Right cardiac atrium (tissue), 5 donors: ENCODE data around the gene PKD2. TPM values are rescaled to one million over a fixed set of nuclear protein-coding genes. Genes with fewer than 3 reads are reported as not detected.

Source experiments
- ATAC-seq, 2 donors: fragments of 200-7000 bp; cut with Tn5 transposase; one replicate each; pipeline versions ENCODE4 v1.8.0 to v1.9.1; 2020; ENCODE audit warnings: moderate library complexity in 2 of 2, mild to moderate bottlenecking in 1 of 2
- DNase-seq, 3 donors: peaks; one replicate each; pipeline ENCODE4 v3.0.0-alpha.2; 2020
- H3K27ac ChIP-seq: one replicate; pipeline ENCODE4 v1.5.1; 2013; ENCODE audit warnings: mild to moderate bottlenecking, low read length, control low read depth, moderate library complexity
- H3K27me3 ChIP-seq: one replicate; pipeline ENCODE4 v1.6.1; 2013; ENCODE audit not compliant: control insufficient read depth, insufficient read depth
- H3K4me1 ChIP-seq: one replicate; pipeline ENCODE4 v1.6.1; 2013; ENCODE audit warnings: low read length; ENCODE audit not compliant: control insufficient read depth, insufficient read depth
- H3K4me3 ChIP-seq: one replicate; pipeline ENCODE4 v1.5.1; 2013; ENCODE audit warnings: low read length, control low read depth
- H3K9me3 ChIP-seq: one replicate; pipeline ENCODE4 v1.6.1; 2013; ENCODE audit warnings: low read length; ENCODE audit not compliant: control insufficient read depth
- WGBS: extraction: QIAGEN DNeasy Blood & Tissue Kit; methylation state at CpG from one replicate; pipeline ENCODE4 v1.1.7; 2013; 5-methylcytosine and 5-hydroxymethylcytosine counted together
- intact Hi-C, 4 donors: fragments of 100-400 bp; cut with DNase I; formaldehyde crosslinking; loops; one replicate each; pipeline versions ENCODE4 v1.11.0 to v1.14.0; 2022 to 2023
- polyA plus RNA-seq: library from polyadenylated mRNA; stranded (reverse); fragments of 200-250 nt; gene quantifications from one replicate; pipeline ENCODE4 v1.2.3, GENCODE V29; 2013
- total RNA-seq, 4 donors: library from RNA; stranded (reverse); fragmentation: NEBNext Ultra II Directional; extraction: Animal tissue kit (Norgen Biotek cat#: 25700); gene quantifications; one replicate each; pipeline ENCODE4 v1.2.1, GENCODE V29; 2021
- donor health status: healthy with polysubstance abuse.
- donor health status: DM: no; HTN: yes; CAD: no.
- donor health status: DM: no; HTN: no; CAD: no.
- donor health status: DM: no; HTN: yes; CAD: no; lungs with severe emphysema.
- donor health status: DM: yes; HTN: yes; CAD: no.

Gene PKD2
- total and polyA plus RNA-seq, 5 donors, result 10.3 to 22.6 (median 20.5) TPM

- Histone ChIP-seq H3K27ac (no peak overlapping the region), H3K4me1 (peaks cover 5% of the 10 kb centered on the region), H3K27me3 (no peaks in the 10 kb centered on the region), H3K9me3 (no peaks in the 10 kb centered on the region), H3K4me3 (no peak overlapping the region)
- ATAC-seq, result no peak
- 84% methylated on average over 8 of the region's 8 CpGs for WGBS
- no peak for DNase-seq
- intact Hi-C loops, result no loop called here
These were observed 36.3 kb downstream of the PKD2 start for GRCh38 chr4:88043586-88044340.

- Histone ChIP-seq H3K27me3 (no peaks in the 10 kb centered on the region), H3K9me3 (no peaks in the 10 kb centered on the region), H3K27ac (no peak overlapping the region), H3K4me3 (no peak overlapping the region), H3K4me1 (peaks cover 5% of the 10 kb centered on the region)
- intact Hi-C loops, result no loop called here
- ATAC-seq (no peak), DNase-seq (no peak)
These were observed 37.6 kb downstream of the PKD2 start for GRCh38 chr4:88045021-88045420.

GRCh38 chr4:88054229-88054628 lies 46.8 kb downstream of the PKD2 start:
- Histone ChIP-seq H3K4me1 (no peaks in the 10 kb centered on the region), H3K27me3 (no peaks in the 10 kb centered on the region), H3K9me3 (no peaks in the 10 kb centered on the region), H3K27ac (no peak overlapping the region), H3K4me3 (no peak overlapping the region)
- DNase-seq, result no peak
- WGBS, result 84% methylated on average over 4 of the region's 4 CpGs
- intact Hi-C loops, result no loop called here
- no peak for ATAC-seq

- Histone ChIP-seq H3K4me1 (peaks cover 2% of the 10 kb centered on the region), H3K27ac (no peak overlapping the region), H3K4me3 (no peak overlapping the region), H3K27me3 (no peaks in the 10 kb centered on the region), H3K9me3 (no peaks in the 10 kb centered on the region)
- DNase-seq (no peak), ATAC-seq (peak; percentile 55 to 63)
- intact Hi-C loops, result no loop called here
- 96% methylated on average over 3 of the region's 3 CpGs for WGBS
These were observed 47.5 kb downstream of the PKD2 start for GRCh38 chr4:88054901-88055300.

- intact Hi-C loops, result no loop called here
- ATAC-seq, result no peak
- Histone ChIP-seq H3K4me1 (peaks cover 2% of the 10 kb centered on the region), H3K9me3 (no peaks in the 10 kb centered on the region), H3K4me3 (no peak overlapping the region), H3K27ac (no peak overlapping the region), H3K27me3 (no peaks in the 10 kb centered on the region)
- 95% methylated on average over 3 of the region's 3 CpGs for WGBS
- no peak for DNase-seq
These were observed 50.9 kb downstream of the PKD2 start for GRCh38 chr4:88058295-88058694.

GRCh38 chr4:88059766-88060165 lies 52.3 kb downstream of the PKD2 start:
- DNase-seq, result no peak
- Histone ChIP-seq H3K4me1 (peaks cover 2% of the 10 kb centered on the region), H3K27me3 (no peaks in the 10 kb centered on the region), H3K27ac (no peak overlapping the region), H3K4me3 (no peak overlapping the region), H3K9me3 (no peaks in the 10 kb centered on the region)
- 40% methylated on average over 2 of the region's 2 CpGs for WGBS
- ATAC-seq, result no peak
- intact Hi-C loops, result no loop called here

GRCh38 chr4:88060431-88060830 lies 53.0 kb downstream of the PKD2 start:
- intact Hi-C loops, result no loop called here
- WGBS, result 87% methylated on average over 2 of the region's 2 CpGs

GRCh38 chr4:88062311-88062710 lies 54.9 kb downstream of the PKD2 start:
- no peak for ATAC-seq

More at GRCh38 chr4:88060431-88060830, 53.0 kb downstream of the PKD2 start:
- ATAC-seq (no peak), DNase-seq (no peak)
- Histone ChIP-seq H3K27ac (no peak overlapping the region), H3K4me1 (peaks cover 2% of the 10 kb centered on the region), H3K27me3 (no peaks in the 10 kb centered on the region), H3K9me3 (no peaks in the 10 kb centered on the region), H3K4me3 (no peak overlapping the region)

GRCh38 chr4:88062843-88063242 lies 55.4 kb downstream of the PKD2 start:
- DNase-seq (no peak), ATAC-seq (no peak)
- Histone ChIP-seq H3K27ac (no peak overlapping the region), H3K9me3 (no peaks in the 10 kb centered on the region), H3K27me3 (no peaks in the 10 kb centered on the region), H3K4me1 (peaks cover 2% of the 10 kb centered on the region), H3K4me3 (no peak overlapping the region)
- WGBS, result 97% methylated on average over 1 of the region's 1 CpG
- intact Hi-C loops, result no loop called here

More at GRCh38 chr4:88062311-88062710, 54.9 kb downstream of the PKD2 start:
- no peak overlapping the region for H3K27ac ChIP-seq
- H3K27me3 ChIP-seq, result no peaks in the 10 kb centered on the region
- no peak overlapping the region for H3K4me3 ChIP-seq
- peaks cover 2% of the 10 kb centered on the region for H3K4me1 ChIP-seq
- intact Hi-C loops, result no loop called here
- DNase-seq, result no peak
- WGBS, result 74% methylated on average over 1 of the region's 1 CpG
- no peaks in the 10 kb centered on the region for H3K9me3 ChIP-seq

GRCh38 chr4:88063634-88064296 lies 56.3 kb downstream of the PKD2 start:
- H3K4me3 ChIP-seq, result no peak overlapping the region
- no peak overlapping the region for H3K27ac ChIP-seq
- H3K27me3 ChIP-seq, result no peaks in the 10 kb centered on the region
- H3K4me1 ChIP-seq, result peaks cover 2% of the 10 kb centered on the region
- intact Hi-C loops, result no loop called here
- no peak for DNase-seq
- ATAC-seq, result no peak
- no peaks in the 10 kb centered on the region for H3K9me3 ChIP-seq
- WGBS, result 92% methylated on average over 5 of the region's 5 CpGs

- Histone ChIP-seq H3K27me3 (no peaks in the 10 kb centered on the region), H3K27ac (no peak overlapping the region), H3K9me3 (no peaks in the 10 kb centered on the region), H3K4me1 (peaks cover 2% of the 10 kb centered on the region), H3K4me3 (no peak overlapping the region)
- intact Hi-C loops, result no loop called here
- 96% methylated on average over 6 of the region's 6 CpGs for WGBS
- DNase-seq (no peak), ATAC-seq (no peak)
These were observed 57.0 kb downstream of the PKD2 start for GRCh38 chr4:88064410-88064809.
